ENCODE results near the gene EXO5.
"Not testable (repeated sequence)": the region's sequence is repeated elsewhere in the genome, so short reads cannot be mapped to it uniquely, and the experiment has no call there.

Gene EXO5

DNA sequence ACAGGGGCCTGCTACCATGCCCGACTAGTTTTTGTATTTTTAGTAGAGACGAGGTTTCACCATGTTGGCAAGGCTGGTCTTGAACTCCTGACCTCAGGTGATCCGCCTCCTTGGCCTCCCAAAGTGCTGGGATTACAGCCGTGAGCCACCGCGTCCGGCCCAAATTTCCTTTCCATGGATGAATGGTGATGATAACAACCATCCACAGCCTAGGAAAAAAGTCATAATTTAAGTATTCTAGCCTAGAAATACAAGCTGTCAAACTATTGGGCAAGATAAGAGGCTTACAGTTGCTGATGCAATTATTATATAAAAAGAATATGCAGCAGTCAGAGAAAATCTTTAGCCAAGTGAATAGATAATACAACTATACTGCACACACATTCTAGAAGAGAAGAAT, 46.2 kb downstream of the EXO5 start:
- DNase-seq, result not testable (repeated sequence)

DNA sequence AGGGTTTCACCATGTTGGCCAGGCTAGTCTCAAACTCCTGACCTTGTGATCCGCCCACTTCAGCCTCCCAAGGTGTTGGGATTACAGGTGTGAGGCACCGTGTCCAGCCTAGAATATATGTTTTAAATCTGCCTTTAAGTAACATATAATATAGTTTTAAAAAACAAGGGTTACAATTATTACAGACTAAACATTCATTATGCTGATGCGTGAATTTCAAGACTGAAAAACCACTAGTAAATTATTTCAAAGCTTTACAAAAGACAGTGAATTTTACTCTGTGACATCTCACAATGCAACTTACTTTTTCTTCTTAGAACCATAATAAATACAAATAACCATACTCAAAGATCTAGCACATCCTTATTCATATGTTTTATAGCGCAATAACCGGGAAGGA, 47.6 kb downstream of the EXO5 start:
- no peak for DNase-seq

GRCh38 chr1:40558241-40558640, 49.7 kb downstream of the EXO5 start:
- not testable (repeated sequence) for DNase-seq

GRCh38 chr1:40562185-40562584, 53.6 kb downstream of the EXO5 start:
- DNase-seq, result no peak

GRCh38 chr1:40563266-40563665, 54.7 kb downstream of the EXO5 start:
- no peak for DNase-seq

DNA sequence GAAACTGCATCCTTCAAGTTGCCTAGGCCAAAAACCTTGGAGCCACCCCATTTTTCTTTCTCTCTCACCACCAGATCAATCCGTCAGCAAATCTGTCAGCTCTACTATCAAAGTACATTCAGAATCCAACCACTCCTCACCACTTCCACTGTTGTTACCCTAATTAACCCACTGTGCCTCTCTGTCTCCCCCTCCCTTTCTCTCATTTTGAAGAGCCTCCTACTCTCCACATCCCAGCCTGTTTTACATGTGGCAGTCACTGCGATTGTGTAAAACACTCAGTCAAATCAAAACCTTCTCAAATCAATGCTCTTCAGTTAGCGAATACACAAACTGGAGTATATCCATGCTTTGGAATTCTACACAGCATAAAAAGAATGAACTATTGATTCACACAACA, 55.9 kb downstream of the EXO5 start:
- DNase-seq, result no peak

DNA sequence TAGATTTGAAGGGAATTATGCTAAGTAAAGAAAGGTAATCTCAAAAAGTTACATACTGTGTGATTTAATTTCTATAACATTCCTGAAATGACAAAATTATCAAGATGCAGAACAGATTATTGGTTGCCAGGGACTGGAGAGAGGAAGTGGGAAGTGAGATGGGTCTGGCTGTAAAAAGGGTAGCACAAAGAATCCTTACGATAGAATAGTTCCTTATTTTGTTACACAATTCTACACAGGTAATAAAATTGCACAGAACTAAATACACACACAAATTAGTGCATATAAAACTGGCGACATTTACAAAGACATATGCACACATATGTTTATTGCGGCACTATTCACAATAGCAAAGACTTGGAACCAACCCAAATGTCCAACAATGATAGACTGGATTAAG, 56.3 kb downstream of the EXO5 start:
- DNase-seq, result no peak
